HG03354 (cell line): ENCODE data around the gene BAIAP2L2.

ENCODE experiments used
- ATAC-seq: cut with Tn5 transposase; IDR thresholded peaks from one replicate; pipeline ENCODE4 v1.9.1; 2021; ENCODE audit warnings: mild to moderate bottlenecking; ENCODE audit not compliant: unreplicated experiment, poor library complexity, severe bottlenecking

The BAIAP2L2 gene

DNA sequence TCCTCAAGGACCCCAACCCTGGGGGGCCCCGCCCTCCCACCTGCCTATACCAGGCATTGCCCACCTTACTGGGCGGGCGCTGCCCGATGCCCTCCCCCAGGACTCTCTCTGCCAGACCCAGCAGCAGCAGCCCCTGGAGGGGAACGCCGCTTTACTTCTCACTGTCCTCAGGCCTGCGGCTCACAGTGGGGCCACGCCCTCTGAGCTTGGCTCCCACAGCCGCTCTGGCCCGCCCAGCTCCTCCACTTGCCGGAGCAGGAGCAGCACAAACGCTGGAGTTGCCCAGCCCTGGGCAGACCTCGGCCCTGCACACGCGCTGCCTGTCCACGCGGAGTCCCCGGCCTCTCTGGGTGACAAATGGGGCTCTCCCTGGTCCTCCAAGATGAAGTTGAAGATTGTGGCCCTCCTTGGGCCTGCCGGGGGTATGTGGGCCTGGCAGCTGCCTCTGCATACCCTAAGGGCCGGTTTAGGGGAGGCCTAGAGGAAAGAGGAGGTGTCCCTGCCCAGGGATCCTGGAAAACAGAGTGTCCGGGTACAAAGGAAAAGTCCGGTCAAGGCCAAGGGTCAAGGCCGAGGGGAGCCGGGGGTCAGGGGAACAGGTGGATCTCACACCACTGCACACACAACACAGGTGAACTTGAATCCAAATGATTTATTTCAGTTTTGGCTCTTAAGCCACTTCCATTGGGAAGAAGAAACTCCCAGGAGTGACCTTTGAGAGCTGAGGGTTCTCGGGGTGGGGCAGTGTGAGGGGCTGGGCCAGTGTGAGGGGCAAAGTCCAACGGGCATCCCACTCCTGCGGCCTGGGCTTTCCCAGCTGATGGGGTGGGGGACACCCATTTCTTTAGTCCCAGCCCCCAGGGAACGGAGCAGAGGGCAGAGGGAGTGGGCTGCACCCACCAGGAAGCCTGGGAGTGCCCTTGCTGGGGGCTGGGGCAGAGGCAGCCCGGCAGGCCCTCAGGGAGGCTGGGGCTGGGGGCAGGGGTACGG is 674 bp upstream of the BAIAP2L2 start:
- ATAC-seq = no peak

DNA sequence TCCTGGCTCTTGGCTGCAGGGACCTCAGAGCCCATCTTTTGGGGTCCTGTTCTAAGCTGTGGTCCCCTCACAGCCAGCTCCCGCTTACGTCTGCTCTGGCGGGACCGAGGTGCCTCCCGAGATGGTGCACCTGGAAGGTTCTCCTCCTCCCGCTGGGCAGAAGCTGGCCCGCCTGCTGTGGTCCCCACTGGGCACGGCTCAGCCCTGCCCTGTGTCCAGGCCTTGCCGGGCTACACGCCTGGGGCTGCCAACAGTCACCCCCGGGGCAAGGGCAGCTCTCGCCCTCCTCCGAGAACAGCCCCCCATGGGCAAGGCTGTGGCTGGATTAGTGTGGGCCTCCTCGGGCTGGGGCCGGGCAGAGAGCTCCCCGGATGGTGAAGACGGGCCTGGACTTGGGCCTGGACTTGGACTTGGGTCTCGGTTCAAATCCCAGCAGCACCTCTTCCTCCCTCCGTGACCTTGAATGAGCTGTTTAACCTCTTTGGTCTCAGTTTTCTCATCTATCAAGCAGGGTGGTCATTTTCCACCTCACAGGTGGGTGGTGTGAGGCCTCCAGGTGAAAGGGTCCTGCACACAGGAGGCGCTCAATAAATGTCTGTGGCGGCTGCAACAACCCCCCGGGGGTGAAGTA is 998 bp downstream of the BAIAP2L2 start:
- ATAC-seq = no peak

DNA sequence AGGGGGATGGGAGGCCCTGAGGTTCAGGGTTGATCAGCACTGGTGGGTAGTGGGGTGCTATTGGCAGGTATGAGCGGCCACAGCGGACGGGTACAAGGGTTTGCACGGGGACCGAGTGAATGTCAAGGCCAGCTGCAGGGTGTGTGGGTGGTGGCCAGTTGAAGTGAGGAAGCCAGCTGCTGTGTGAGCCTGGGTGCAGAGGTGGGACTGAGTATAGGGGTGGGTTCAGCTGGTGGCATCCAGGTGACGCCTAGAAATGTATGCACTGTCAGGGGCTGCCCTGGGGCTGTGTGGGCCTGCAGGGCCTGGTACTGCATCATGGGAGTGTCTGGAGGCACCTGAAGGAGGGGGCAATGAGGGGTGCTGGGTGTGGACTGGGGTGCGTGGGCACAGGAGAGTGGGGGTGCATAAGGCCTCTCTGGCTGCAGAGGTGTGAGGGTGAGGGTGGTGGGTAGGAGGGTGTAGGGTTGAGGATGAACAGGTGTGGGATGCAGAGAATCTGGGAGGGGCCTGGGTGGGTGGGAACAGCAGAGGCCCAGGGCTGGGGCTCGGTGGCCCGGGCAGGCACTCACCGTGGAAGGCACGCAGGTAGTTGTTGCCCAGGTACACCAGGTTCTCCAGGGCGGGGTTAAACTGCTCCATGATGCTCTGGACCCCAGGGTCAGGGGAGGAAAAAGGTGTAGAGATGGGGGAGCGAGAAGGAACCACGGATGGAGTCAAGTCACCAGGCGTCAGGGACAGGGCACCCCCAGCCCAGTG is 1.7 kb downstream of the BAIAP2L2 start:
- no peak for ATAC-seq

DNA sequence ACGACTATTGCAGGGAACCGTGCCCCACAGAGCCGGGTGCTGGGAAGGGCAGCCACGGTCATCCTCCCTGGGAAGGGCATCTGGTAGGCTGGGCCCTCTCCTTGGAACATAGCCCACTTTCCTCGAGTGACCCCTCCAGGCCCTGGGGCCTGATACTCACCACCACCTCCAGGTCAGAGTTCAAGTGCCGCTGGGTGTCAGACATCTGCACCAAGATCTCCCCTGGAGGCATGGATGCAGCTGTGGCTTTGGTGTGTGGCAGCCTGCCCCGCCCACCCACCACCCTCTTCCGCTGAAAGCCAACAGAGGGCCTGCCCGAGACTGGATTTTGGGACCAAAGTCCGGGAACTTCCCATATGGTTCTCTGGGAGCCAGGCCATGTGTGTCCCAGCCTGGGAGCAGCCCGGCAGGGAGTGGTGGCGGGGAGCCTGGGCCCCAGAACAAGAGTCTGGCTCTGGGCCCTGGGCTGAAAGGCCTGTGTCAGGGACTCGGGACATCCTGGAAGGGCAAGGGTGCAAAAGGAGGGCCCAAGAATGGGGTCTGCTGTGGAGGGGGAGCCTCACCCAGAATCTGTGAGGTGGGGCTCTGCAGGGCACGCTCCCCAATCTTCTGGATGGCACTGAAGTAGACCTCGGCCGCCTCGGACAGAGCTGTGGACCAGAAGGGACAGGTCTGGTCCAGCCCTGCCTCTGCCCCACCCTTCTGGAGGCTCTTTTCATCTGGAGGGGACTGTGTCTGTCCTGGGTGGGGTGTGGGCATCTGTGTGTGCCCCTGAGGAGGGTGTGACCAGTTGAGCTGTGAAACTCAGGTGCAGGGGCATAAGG is 2.6 kb downstream of the BAIAP2L2 start:
- ATAC-seq = no peak

DNA sequence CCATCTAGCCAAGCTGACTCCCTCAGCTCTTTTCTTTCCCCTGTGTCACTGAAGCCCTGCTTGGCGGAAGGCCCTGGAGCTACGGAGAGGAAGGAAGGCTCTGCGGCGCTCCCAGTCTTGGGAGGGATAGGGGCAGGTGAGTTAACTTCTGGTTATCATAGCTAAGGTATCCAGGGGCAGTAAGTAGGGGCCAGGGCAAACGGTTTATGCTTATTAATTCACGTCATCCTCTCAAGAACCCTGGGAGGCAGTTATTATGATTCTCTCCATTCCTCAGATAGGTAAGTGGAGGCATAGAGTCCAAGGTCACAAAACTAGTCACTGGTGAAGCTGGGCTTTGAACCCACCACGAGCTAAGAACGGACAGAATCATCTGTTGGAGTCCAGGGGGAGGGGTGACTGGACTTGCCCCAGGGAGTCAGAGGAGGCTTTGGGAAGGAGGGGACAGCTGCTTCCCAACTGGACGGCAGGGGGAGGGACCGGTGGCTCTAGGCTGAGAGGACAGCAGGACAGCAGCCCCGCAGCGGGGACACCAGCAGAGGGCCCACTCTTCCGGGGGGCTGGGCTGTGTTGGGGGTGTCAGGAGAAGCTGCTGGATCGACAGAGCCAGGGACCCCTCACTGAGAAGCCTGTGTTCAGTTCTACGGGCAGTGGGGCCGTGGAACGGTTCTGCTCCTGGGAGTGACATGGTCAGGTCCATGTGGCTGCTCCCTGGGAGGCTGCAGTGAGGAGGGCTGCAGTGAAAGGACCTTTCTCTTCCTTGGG is 3.5 kb downstream of the BAIAP2L2 start:
- no peak for ATAC-seq

DNA sequence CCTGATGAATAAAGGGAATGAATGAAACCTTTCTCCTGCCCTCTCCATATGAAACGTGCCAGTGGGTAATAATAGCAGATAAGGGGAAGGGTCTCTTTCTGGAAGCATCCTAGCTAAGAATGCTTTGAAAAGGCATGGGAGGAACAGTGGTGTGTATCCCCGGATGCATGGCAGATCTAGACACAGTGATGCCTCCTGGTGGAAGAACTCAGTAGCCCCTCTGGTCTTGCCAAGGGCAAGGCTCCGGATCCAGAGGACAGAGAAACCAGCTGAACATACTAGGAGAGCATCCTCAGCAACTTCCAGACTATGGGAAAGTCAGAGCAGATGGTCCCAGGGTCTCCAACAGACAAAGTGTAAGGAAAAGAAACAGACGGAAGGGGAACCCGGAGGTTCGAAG is 6.4 kb downstream of the BAIAP2L2 start:
- ATAC-seq = no peak

DNA sequence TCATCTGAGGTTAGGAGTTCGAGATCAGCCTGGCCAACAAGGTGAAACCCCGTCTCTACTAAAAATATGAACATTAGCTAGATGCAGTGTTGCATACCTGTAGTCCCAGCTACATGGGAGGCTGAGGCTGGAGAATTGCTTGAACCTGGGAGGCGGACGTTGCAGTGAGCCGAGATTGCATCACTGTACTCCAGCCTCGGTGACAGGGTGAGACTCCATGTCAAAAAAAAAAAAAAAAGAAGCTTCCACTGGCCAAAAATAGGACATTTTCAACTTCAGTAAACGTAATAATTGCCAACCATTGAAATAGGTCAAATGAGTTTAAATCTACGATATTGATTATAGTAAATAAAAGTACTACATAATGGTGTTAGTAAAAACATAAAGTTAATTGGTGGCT is 6.8 kb downstream of the BAIAP2L2 start:
- no peak for ATAC-seq

DNA sequence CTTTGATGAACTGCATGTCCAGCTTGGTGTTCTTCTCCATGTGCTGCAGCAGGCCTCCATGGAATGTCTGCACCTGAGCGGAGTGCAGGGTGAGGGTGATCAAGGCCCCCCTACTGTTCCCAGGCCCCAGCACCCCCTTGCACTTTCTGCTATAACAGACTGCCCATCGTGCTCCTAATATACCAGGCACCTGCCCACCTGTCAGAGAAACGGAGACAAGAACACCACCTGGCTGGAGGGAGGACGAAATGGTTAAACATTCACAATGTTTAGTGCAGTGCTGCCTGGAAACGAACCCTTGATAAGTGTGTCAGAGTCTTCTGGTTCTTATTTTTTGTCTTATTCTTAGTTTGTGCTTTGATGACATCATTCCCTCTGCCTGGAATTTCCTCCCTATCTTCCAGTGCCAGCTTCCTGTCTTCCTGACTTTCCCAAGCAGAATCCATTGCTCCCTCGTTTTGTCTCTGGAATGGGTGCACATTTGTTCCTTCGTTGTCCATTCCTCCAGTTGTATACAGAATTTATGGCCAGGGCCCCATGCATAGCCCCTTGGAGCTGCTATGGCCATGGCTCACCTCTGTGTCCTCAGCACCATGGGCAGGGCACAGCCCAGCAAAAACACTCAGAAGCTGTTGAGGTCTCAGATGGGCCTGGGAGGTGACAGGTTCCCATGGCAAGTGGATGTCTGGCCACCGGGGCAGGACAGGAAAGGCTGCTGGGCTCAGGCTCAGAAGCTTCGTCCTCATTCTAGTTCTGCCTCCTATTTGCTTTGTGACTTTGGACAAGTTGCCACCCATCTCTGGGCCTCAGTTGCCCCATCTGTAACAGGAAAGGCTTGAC is 11.9 kb downstream of the BAIAP2L2 start:
- no peak for ATAC-seq

DNA sequence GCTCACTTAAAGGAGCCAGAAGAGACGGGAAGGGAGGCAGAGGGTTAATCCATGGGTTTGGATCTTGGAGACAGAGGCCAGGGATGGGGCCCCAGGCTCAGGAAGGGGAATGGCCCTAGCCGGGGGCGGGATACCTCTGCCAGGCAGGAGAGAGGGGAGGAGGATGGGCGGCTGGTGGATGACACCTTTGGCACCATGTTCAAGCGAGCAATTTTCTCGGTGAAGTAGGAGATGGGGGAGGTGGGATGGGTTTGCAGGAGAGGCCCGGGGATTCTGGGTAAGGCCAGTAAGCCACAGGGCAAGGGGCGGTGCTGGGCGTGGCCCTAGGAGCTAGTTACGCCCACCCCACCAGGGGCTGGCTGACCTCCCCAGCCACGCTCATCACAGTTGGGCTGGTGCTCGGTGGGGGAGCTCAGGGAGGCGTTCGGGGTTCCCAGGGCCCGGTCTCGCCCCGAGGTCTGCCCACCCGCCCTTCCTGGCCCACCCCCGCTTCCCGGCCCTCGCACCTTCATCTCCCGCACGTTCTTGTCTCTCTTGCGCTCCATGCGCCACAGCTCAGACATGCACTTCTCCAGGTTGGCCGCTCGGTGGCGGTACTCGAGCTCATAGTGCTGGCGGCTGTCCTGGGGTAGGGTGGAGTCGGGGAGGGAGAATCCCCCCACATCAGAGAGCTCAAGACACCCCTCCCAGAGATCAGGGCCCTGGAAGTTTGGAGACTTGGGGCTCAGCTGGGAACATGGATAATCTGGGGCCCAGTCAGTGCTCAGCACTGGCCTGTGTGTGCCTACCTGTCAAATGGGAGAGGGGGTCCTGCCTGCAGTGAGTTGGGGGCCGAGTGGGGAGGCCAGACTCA is 12.7 kb downstream of the BAIAP2L2 start:
- ATAC-seq = no peak

DNA sequence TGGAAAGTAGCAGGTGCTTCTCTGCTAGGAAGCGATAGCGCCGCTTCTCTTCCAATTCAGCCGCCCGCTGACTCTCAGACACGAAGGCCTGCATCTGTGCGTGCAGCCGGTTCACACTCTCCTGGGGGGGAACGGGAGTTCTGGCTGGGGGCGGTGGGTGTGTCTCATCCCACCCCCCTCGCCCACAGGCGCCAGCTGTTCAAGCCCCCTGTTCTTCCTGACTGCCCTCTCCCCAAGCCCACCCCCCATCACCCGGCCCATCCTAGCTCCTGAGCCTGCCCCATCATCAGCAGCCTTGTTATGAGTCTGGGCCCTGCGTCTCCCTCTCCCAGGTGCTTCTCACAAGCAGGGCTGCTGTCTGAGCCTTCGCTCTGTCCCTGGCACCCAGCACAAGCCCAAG is 13.4 kb downstream of the BAIAP2L2 start:
- no peak for ATAC-seq

DNA sequence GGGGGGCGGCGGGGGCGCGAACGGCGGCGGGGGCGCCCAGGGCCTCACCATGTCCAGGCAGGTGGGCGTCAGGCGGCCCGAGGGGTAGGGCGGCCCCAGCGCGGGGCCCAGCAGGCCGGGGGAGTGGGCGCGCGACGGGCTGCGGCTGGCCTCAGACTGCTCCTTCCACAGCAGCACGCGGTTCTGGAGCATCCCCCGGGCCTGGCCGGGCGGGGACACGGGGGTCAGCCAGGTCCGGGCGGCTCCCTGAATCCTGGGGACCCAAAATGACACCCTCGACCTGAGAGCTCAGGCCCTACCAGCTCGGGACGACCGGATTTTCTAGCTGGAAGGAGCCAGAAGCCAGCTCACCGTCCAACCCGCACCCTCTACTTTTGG is 21.0 kb downstream of the BAIAP2L2 start:
- no peak for ATAC-seq

DNA sequence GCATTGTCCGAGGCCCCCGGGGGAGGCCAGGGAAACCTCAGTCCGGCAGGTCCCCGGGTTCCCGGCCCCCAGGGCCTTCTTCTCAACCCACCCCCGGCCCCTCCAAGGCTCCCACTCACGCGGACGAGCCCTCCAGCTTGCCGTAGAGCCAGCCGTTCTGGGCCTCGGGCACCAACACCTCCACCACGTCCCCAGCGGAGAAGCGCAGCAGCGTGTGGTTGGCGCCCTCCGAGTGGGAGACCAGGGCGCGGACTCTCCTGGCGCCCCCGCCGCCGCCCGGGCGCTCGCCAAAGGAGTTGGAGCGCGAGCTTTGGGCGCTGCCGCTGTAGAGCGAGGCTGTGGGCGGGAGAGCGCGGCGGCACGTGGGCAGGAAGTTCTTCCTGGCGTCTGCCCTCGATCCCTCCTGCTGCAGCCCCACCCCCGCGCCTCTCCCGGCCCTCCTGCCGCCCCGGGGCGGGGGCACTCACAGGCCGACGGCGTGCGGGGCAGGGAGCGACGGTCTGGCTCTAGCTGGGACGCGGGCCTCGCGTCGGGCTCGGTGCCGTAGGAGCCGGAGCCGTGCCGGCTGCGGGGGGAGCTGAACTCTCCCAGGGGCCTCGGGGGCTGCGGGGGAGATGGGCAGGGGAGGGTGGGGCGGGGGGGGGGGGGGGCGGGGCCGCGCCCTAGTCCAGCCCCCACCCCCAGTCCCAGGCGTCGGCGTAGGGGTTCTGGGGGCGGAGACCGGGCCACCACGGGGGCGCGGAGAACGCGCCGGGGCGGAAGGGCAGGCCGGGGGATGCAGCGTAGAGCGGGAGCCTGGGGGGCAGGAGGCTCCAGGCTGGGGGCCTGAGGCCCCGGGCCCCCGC is 21.6 kb downstream of the BAIAP2L2 start:
- ATAC-seq = no peak

DNA sequence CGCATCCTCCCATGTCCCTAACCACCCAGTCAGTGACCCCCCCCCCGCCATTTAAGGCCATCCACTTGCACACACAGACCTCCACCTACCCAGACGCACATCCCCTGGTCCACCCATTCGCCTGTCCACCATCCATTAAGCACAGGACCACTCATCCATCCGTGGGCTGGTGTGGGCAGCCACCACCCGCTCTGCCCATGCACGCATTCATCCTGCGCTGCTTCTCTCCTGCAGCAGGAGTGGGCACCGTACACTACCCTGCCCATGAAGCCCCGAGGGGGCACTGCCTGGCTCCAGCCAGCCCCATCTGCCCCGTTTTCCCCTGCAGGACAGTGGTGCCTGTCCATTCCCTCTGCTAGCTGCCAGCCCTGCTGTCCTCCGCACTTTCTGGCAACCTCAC is 22.6 kb downstream of the BAIAP2L2 start:
- ATAC-seq = no peak

DNA sequence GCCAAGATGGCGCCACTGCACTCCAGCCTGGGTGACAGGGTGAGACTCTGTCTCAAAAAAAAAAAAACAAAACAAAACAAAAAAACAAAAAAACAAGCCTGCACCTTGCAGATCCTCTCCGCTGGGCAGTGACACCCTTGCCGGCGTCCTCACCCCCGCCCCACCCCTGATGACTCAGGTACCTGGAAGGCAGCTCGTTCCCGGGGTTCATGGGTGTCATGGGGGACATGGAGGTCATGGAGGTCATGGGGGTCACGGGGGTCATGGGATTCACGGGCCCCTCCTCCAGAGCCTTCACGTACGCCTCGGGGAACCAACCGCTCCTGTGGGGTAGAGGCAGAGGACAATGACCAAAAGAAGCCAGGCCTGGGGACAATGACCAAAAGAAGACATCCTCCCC is 23.5 kb downstream of the BAIAP2L2 start:
- ATAC-seq = no peak

DNA sequence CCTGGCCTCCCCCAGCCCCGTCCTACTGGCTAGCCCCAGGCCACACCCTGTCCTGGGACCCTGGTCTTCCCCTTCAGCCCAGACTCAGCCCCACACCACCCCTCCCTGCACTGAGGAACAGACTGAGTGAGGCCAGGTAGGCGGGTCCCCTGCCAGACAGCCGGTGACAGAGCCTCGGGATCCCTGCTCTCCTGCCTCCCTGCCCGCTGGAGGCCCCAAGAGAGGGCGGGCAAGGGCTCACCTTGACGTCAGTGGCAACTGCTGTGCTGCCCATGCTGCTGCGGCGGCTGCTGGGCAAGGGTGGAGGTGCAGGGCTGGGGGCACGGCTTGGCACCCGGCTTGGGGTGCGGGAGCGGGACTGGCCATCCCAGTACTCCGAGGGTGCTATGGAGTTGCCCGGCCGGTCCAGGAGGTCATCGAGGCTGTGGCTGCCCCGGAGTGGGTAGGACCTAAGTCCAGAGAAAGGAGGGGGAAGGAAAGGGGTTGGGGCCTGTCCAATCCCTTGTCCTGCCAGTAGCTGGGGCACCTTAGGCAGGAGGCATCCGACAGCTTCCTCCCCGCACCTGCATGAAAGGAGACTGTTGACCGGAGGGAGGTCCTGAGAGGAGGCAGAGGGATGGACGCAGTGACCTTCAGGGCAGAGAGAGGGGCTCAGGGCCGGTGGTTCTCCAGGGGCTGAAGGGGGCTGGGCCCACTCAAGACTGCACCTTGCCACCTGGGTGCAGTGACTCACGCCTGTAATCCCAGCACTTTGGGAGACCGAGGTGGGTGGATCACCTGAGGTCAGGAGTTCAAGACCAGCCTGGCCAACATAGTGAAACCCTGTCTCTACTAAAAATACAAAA is 24.3 kb downstream of the BAIAP2L2 start:
- no peak for ATAC-seq

DNA sequence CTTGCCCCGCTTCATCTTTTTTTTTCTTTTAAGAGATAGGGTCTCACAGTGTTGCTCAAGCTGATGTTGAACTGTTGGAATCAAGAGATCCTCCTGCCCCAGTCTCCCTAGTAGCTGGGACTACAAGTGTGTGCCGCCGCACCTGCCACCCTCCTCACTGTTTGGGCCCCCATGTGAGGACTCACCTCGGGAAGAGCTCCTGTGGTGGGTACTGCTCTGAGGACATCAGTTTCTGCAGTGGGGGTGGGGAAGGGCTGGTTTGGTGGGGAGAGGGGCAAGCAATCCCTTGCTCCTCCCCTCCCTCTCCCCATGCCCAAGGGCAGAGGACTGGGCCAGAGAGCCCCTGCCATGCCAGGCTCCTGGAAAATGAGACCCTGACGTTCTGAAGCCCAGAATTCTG is 25.0 kb downstream of the BAIAP2L2 start:
- ATAC-seq = no peak
